Fibroblast of the aortic adventitia (primary cell): ENCODE measurements around the gene IL4I1. TPM values are rescaled to one million over a fixed set of nuclear protein-coding genes. Genes with fewer than 3 reads are reported as not detected.

Experiments used
- DNase-seq: peaks from one replicate; pipeline ENCODE4 v3.0.0-alpha.2; 2010; ENCODE audit warnings: low read depth
- H3K4me3 ChIP-seq: 2 replicates; pipeline ENCODE4 v1.5.1; 2011; ENCODE audit warnings: low read depth, mild to moderate bottlenecking, control low read depth, low read length, moderate library complexity
- CTCF ChIP-seq: IDR thresholded peaks from 2 replicates; pipeline ENCODE4 v1.5.1; 2011; ENCODE audit warnings: mild to moderate bottlenecking, low read length, control low read depth, inconsistent platforms; ENCODE audit not compliant: insufficient read depth
- total RNA-seq: library from RNA; depleted of rRNA; stranded (reverse); fragments of >200 nt; gene quantifications from 2 replicates; pipeline ENCODE4 v1.2.3, GENCODE V29; 2012; ENCODE audit warnings: low replicate concordance

IL4I1 gene
- total RNA-seq, 1 donor = not detected

GRCh38 chr19:49894879-49895565, 1.7 kb downstream of the IL4I1 start:
- no peak for TF ChIP-seq CTCF
- DNase-seq = no peak
- H3K4me3 ChIP-seq = no peak overlapping the region

- TF ChIP-seq CTCF = no peak
- H3K4me3 ChIP-seq = no peak overlapping the region
- DNase-seq = no peak
Measured at GRCh38 chr19:49894011-49894664, 2.5 kb downstream of the IL4I1 start.

GRCh38 chr19:49892716-49893115, 4.0 kb downstream of the IL4I1 start:
- no peak for DNase-seq
- no peak for TF ChIP-seq CTCF
- no peak overlapping the region for H3K4me3 ChIP-seq

- TF ChIP-seq CTCF = no peak
- DNase-seq = no peak
- H3K4me3 ChIP-seq = no peak overlapping the region
Measured at GRCh38 chr19:49891393-49891792, 5.3 kb downstream of the IL4I1 start.

GRCh38 chr19:49890349-49891311, 6.1 kb downstream of the IL4I1 start:
- H3K4me3 ChIP-seq = peak overlapping the region; percentile 28
- no peak for DNase-seq
- TF ChIP-seq CTCF = no peak

GRCh38 chr19:49889687-49890348, 6.9 kb downstream of the IL4I1 start:
- peak; percentile 63 for DNase-seq
- TF ChIP-seq CTCF = peak; percentile 64

More at GRCh38 chr19:49889687-49890348, 6.9 kb downstream of the IL4I1 start:
- H3K4me3 ChIP-seq = peak overlapping the region; percentile 28
